Ammon's horn (tissue), 1 donor: Measurements from ENCODE around the gene RNPEP.
"Not testable (repeated sequence)": the region's sequence is repeated elsewhere in the genome, so short reads cannot be mapped to it uniquely, and the experiment has no call there.

Experiments used
- DNase-seq: peaks from one replicate; pipeline ENCODE4 v3.0.0-alpha.2; 2016; ENCODE audit warnings: low spot score

The RNPEP gene

GRCh38 chr1:201958348-201958747 lies 24.1 kb upstream of the RNPEP start:
- DNase-seq: no peak

DNA sequence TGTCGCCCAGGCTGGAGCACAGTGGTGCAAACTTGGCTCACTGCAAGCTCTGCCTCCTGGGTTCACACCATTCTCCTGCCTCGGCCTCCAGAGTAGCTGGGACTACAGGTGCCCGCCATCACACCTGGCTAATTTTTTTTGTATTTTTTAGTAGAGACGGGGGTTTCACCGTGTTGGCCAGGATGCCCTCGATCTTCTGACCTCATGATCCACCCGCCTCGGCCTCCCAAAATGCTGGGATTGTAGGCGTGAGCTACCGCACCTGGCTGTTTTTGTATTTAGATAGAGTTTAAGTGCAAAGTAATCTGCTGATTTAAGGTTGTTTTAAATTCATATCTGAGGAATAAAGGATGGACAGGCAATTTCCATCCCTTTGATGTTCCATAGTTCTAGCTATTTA lies 20.1 kb upstream of the RNPEP start:
- DNase-seq: not testable (repeated sequence)

DNA sequence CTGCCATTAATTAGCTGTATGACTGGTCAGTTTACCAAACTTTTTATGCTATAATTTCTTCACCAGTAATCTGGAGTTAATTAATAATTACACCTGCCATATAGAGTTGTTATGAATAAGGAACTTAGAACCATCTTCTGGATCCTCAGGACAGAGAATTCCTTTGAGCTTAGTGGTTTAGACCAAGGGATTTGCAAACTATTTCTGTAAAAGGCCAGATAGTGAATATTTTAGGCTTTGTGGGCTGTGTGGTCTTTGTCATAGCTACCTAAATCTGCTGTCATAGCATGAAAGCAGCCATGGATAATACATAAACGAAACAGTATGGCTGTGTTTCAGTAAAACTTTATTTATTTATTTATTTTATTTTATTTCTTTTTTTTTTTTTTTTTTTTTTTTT lies 18.2 kb upstream of the RNPEP start:
- DNase-seq: no peak

DNA sequence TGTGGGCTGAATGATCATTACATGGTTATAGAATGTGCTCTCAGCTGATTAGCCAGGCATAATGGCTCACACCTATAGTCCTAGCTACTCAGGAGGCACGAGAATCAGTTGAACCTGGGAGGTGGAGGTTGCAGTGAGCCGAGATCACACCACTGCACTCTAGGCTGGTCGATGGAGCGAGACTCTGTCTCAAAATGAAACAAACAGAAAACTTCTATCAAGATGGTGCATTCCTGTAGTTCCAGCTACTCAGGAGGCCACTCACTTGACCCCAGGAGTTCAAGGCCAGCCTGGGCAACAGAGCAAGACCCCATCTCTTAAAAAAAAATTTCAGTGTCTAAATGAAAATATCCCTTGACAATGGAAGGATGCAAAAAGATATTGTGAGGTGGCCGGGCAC lies 16.3 kb upstream of the RNPEP start:
- no peak for DNase-seq

DNA sequence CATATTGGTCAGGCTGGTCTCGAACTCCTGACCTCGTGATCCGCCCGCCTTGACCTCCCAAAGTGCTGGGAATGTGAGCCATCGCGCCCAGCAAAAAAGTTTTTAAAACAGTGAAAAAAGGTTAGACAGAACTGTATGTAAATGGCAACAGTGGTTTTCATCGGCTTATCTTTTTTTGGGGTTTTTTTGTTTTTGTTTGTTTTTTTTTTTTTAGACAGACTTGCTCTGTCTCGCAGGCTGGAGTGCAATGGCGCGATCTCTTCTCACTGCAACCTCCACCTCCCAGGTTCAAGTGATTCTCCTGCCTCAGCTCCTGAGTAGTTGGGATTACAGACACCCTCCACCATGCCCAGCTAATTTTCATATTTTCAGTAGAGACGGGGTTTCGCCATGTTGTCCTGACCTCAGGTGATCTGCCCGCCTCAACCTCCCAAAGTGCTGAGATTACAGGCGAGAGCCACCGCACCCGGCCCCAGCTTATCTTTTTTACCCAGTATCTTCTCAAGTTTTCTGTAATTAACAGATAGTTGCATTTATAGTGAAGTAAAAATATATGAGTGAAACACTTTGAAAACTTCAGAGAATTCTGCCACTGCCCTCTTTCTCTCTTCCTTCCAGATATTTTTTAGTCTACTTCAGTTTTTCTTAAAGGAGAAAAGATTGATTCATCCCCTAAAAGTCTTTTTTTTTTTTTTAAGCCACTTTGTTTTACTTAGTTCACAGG lies 14.1 kb upstream of the RNPEP start:
- DNase-seq: no peak

DNA sequence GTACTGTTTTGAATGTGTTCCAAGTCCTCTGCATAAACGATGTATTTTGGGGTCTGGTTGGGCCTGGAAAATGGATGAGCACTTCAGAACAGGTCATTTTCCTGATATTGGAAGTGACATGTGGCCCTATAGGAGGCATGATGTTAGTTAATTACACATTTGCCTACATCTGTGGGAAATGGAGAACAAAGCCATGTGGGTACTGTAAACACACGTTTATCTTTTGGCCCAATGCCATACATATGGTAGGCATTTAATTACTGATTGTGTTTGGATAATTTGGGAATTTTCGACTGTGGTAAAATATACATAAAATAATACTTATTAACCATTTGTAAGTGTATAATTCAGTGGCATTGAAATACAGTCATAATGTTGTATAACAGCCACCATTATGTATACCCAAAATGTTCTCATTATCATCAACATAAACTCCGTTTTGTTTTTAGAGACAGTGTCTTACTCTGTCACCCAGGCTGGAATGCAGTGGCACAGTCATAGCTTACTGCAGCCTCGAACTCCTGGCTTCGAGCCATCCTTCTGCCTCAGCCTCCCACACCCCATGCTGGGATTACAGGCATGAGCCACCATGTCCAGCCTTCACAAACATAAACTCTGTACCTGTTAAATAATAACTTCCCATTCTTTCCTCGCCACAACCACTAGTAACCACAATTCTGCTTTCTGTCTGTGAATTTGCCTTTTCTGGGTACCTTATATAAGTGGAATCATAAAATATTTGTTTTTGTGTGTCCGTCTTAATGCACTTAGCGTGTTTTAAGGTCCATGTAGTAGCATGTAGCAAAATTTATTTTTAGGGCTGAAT lies 11.9 kb upstream of the RNPEP start:
- no peak for DNase-seq

GRCh38 chr1:201982082-201982622 lies 296 bp upstream of the RNPEP start:
- DNase-seq: peak; percentile 58

- DNase-seq: no peak
Measured at GRCh38 chr1:201983380-201983805, 945 bp downstream of the RNPEP start.

DNA sequence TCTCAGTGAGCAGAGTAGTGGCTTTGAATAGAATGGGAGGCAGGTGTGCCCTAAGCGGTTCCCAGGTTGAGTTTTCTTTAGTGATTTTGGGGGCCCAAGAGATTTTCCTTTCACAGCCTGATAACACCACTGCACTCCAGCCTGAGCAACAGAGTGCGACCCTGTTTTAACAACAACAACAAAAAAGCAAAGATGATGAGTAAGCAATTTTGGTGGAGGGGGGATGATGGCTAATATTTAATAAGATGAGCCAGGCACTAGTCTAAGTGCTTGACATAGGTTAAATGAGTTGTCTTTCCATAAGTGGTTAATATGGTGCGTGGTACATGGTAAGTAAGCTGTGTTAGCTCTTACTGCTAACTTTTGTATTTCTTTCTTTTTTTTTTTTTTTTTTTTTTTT lies 2.0 kb downstream of the RNPEP start:
- no peak for DNase-seq

DNA sequence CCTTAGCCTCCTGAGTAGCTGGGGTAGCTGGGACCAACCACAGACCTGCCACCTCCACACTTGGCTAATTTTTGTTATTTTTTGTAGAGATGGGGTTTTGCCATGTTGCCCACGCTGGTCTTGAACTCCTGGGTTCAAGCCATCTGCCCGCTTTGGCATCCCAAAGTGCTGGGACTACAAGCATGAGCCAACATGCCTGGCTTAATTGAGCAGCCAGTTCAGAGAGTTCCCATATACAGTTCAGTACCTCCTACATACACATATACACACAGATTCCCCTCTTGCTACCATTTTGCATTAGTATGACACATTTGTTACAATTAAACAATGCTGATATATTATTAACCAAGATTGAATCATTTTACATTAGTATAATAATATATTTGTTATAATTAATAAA lies 2.9 kb downstream of the RNPEP start:
- no peak for DNase-seq

DNA sequence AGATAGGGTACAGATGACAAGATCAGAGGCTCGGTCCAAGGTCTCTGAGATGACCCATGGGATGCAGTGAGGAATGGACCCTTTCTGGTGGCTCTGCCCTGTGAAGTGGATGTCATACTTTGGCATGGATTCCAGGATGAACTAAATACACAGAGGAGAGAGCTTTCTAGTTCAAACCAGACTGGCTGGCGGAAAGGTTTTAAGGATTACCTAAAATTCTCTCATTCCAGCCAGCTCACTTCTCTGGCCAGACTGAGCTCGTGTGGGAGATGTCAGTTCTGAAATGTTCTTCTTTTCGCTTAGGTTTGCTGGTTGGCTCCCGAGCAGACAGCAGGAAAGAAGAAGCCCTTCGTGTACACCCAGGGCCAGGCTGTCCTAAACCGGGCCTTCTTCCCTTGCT lies 6.2 kb downstream of the RNPEP start:
- no peak for DNase-seq

- DNase-seq: no peak
Measured at GRCh38 chr1:201989354-201990128, 7.1 kb downstream of the RNPEP start.

DNA sequence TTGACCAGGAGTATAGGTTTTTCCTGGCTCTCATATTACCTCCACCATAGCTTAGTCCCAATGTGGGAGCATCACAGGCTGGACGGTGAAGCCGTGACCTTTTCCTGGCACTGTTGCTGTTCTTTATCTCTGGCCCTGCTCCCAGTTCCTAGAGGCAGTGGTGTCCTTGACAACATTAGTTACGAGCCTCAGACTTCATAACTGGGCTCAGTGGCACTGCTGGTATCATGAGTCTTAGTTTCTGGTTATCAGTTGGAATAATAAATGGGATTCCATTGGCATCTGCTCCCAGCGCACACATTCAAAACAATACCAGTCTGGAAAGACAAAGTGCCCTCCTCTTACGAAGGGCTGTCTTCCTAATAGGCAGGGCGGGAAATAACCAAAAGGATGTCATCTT lies 8.0 kb downstream of the RNPEP start:
- no peak for DNase-seq

DNA sequence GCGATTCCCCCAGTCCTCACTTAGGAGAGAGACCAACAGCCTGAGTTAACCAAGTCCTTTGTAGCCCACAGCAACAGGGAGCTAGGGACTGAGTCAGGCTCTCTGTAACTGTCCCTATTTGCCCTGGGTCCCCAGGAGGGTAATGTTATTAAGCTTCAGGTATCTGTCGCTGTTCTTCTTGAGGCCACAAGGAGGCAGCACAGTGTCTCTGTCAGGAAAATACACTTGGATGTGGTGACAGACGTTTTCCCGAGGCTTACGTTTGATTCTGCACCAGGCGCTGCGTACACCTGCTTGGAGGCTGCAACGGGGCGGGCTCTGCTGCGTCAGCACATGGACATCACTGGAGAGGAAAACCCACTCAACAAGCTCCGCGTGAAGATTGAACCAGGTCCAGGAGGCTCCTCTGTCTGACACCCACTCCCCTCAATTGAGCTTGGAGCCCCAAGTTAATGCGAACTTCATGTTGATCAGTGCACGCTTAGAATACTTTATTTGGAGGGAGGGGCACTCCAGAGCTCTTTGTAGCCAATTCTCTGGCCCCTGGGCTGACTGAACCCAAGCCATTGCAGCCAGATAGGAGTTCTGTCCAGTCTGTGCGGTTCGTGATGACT lies 17.3 kb downstream of the RNPEP start:
- DNase-seq: peak; percentile 66

DNA sequence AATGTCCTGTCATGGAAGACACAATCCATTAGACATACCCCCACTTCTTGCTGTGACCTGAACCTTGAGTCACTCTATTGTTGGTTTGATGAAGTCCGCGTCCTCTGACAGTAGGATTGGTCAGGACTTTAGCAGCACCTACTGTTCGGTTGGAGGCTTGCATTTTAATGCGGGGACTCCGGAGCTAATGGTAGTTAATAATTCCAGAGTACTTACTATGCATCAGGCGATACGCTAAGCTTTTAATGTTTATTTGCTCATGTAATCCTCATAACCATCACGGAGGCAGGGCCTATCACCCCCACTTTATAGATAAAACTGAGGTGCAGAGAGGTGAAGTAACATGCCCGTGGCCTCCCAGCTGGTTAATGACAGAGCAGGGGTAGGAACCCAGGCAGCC lies 20.1 kb downstream of the RNPEP start:
- no peak for DNase-seq

GRCh38 chr1:202004711-202005110 lies 22.3 kb downstream of the RNPEP start:
- DNase-seq: peak; percentile 49

- DNase-seq: no peak
Measured at GRCh38 chr1:202005958-202006357, 23.5 kb downstream of the RNPEP start.

DNA sequence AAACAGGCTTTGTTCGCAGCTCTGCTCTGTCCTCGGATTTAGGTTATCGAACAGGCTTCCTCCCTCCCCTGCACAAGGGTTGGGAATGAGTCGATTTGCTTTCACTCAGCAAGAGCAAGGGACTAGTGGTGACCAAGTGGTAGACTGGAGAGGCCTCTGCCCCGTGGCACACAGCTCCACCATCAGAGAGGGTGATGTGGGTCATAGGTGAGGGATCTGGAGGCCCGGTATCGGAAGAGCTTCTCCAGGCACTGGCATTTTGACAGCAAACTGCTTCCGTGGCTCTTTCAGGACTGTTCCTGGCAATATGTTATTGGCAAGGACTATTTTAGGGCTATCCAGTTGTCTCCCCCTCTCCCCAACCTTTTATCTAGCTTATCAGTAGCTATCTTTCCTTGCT lies 24.9 kb downstream of the RNPEP start:
- DNase-seq: no peak

DNA sequence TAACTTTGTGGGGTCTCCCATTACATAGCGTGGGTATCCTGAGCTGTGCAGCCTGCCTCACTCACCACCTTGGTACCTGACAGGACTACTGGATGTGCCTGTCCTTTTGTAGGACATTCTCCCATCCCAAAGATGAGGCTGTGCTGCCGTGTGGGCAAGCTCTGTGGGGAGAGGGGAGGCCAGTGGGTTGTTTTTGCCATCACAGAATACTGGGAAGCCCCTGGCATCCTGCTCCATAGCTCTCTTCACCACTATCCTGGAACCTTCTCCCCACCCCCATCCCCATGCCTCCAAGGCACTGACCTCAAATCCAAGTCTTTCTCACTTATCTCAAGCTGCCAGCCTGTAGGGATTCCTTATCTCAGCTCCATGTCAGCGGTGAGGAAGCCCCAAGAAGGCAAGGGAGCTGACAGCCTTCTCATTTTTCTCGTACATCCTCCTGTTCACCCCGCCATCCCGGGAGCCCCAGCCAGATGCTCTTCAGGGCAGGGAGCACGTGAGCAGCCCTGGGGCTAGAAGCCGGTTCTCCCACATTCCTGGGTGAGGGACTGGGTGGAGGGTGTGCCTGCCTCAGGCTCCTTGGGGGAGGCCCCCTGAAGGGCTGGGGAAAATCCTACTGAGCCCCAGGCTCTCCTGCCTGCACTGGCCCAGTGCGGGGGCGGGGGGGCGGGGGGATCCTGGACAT lies 25.5 kb downstream of the RNPEP start:
- no peak for DNase-seq

GRCh38 chr1:202009326-202010179 lies 27.1 kb downstream of the RNPEP start:
- DNase-seq: peak; percentile 86
